Mesenchymal stem cell (in vitro differentiated cells and primary cell): ENCODE results near the gene FCRLB.
A peak's percentile ranks its signal among the peaks of the same experiment; 100 is the strongest.

Experiments
- DNase-seq: peaks from one replicate; pipeline ENCODE4 v3.0.0-alpha.2; 2013
- H2AFZ ChIP-seq: one replicate; pipeline ENCODE4 v1.6.1; 2013; ENCODE audit warnings: low read depth, mild to moderate bottlenecking, control low read depth, inconsistent platforms, low read length, moderate library complexity
- H2AK5ac ChIP-seq: 2 replicates; pipeline ENCODE4 v1.6.1; 2013; ENCODE audit warnings: low read length, moderate library complexity, mild to moderate bottlenecking, inconsistent platforms; ENCODE audit not compliant: severe bottlenecking
- H2BK120ac ChIP-seq: one replicate; pipeline ENCODE4 v1.6.1; 2013; ENCODE audit warnings: low read depth, mild to moderate bottlenecking, inconsistent platforms, low read length, moderate library complexity
- H2BK12ac ChIP-seq, 2 experiments: one replicate each; pipeline ENCODE4 v1.6.1; 2013; ENCODE audit warnings: inconsistent platforms in 2 of 2, low read length in 2 of 2, mild to moderate bottlenecking in 2 of 2, moderate library complexity in 2 of 2, control low read depth in 1 of 2
- H2BK15ac ChIP-seq: one replicate; pipeline ENCODE4 v1.6.1; 2013; ENCODE audit warnings: mild to moderate bottlenecking, low read depth, inconsistent platforms; ENCODE audit not compliant: poor library complexity, severe bottlenecking
- H2BK5ac ChIP-seq: 2 replicates; pipeline ENCODE4 v1.6.1; 2013; ENCODE audit warnings: low read depth, mild to moderate bottlenecking, low read length, control low read depth, inconsistent platforms; ENCODE audit not compliant: poor library complexity, severe bottlenecking
- H3K14ac ChIP-seq, 2 experiments: one replicate each; pipeline ENCODE4 v1.6.1; 2013; ENCODE audit warnings: inconsistent platforms in 2 of 2, low read length in 2 of 2, control low read depth in 1 of 2, mild to moderate bottlenecking in 1 of 2, moderate library complexity in 1 of 2
- H3K18ac ChIP-seq, 2 experiments: one replicate each; pipeline ENCODE4 v1.6.1; 2013; ENCODE audit warnings: inconsistent platforms in 2 of 2, low read length in 2 of 2, control low read depth in 1 of 2, low read depth in 1 of 2, mild to moderate bottlenecking in 1 of 2
- H3K23ac ChIP-seq, 2 experiments: one replicate each; pipeline ENCODE4 v1.6.1; 2013; ENCODE audit warnings: inconsistent platforms in 2 of 2, low read length in 2 of 2, mild to moderate bottlenecking in 2 of 2, moderate library complexity in 2 of 2, control low read depth in 1 of 2
- H3K27ac ChIP-seq: 2 replicates; pipeline ENCODE4 v1.5.1; 2013; ENCODE audit warnings: mild to moderate bottlenecking, moderate library complexity, low read length, control low read depth, inconsistent platforms; ENCODE audit not compliant: poor library complexity, severe bottlenecking
- H3K27me3 ChIP-seq, 2 experiments: 2 replicates each; pipeline versions ENCODE4 v1.6.1 to v1.7.0; 2013; ENCODE audit warnings: low read length in 2 of 2, mild to moderate bottlenecking in 2 of 2, moderate library complexity in 2 of 2, control low read depth in 1 of 2, inconsistent platforms in 1 of 2; ENCODE audit not compliant: control insufficient read depth in 1 of 2, insufficient read depth in 1 of 2
- H3K36me3 ChIP-seq, 2 experiments: 2 replicates each; pipeline versions ENCODE4 v1.6.1 to v1.7.0; 2013; ENCODE audit warnings: low read length in 2 of 2, control low read depth in 1 of 2, inconsistent platforms in 1 of 2, low read depth in 1 of 2, mild to moderate bottlenecking in 1 of 2; ENCODE audit not compliant: insufficient read depth in 2 of 2, control insufficient read depth in 1 of 2
- H3K4ac ChIP-seq, 2 experiments: one replicate each; pipeline ENCODE4 v1.6.1; 2013; ENCODE audit warnings: inconsistent platforms in 2 of 2, low read length in 2 of 2, mild to moderate bottlenecking in 2 of 2, moderate library complexity in 2 of 2, control low read depth in 1 of 2, low read depth in 1 of 2
- H3K4me1 ChIP-seq: 2 replicates; pipeline ENCODE4 v1.6.1; 2013; ENCODE audit warnings: low read depth, low read length, control low read depth; ENCODE audit not compliant: control insufficient read depth, insufficient read depth
- H3K4me2 ChIP-seq: 2 replicates; pipeline ENCODE4 v1.6.1; 2013; ENCODE audit warnings: low read length, mild to moderate bottlenecking, inconsistent platforms; ENCODE audit not compliant: poor library complexity, severe bottlenecking
- H3K4me3 ChIP-seq, 2 experiments: 2 replicates each; pipeline versions ENCODE4 v1.5.1 to v1.7.0; 2013; ENCODE audit warnings: low read length in 2 of 2, mild to moderate bottlenecking in 2 of 2, control low read depth in 1 of 2, low read depth in 1 of 2; ENCODE audit not compliant: insufficient read depth in 1 of 2
- H3K79me1 ChIP-seq: replicated peaks from 2 replicates; pipeline ENCODE4 v1.6.1; 2013; ENCODE audit warnings: mild to moderate bottlenecking, control low read depth, low read length, inconsistent platforms; ENCODE audit not compliant: poor library complexity, severe bottlenecking
- H3K9ac ChIP-seq: 2 replicates; pipeline ENCODE4 v1.7.0; 2013; ENCODE audit warnings: mild to moderate bottlenecking, low read length, moderate library complexity
- H3K9me3 ChIP-seq: 2 replicates; pipeline ENCODE4 v1.7.0; 2013; ENCODE audit warnings: mild to moderate bottlenecking, low read length; ENCODE audit not compliant: control insufficient read depth
- H4K8ac ChIP-seq: one replicate; pipeline ENCODE4 v1.6.1; 2013; ENCODE audit warnings: inconsistent platforms, mild to moderate bottlenecking, low read length, moderate library complexity
- H4K91ac ChIP-seq: one replicate; pipeline ENCODE4 v1.6.1; 2013; ENCODE audit warnings: mild to moderate bottlenecking, low read length, inconsistent platforms
- WGBS: methylation state at CpG from one replicate; pipeline ENCODE4 v1.1.7; 2013; ENCODE audit warnings: mixed read lengths; 5-methylcytosine and 5-hydroxymethylcytosine counted together

The FCRLB gene

GRCh38 chr1:161707503-161707902, 13.8 kb upstream of the FCRLB start:
- Histone ChIP-seq H2BK5ac (no peak overlapping the region), H2BK15ac (no peak overlapping the region), H3K27me3 (peaks cover 0 to 43% of the 10 kb centered on the region in 2 experiments), H4K8ac (no peak overlapping the region), H3K4me3 (no peak overlapping the region), H3K36me3 (no peaks in the 10 kb centered on the region), H3K4me1 (no peaks in the 10 kb centered on the region), H3K27ac (no peak overlapping the region), H2AFZ (no peak overlapping the region), H3K14ac (no peak overlapping the region), H3K4ac (peak overlapping the region in 1 of 2 experiments; percentile 53), H3K18ac (no peak overlapping the region), H3K79me1 (no peaks in the 10 kb centered on the region), H3K9me3 (no peaks in the 10 kb centered on the region), H3K9ac (peak overlapping the region; percentile 42), H2AK5ac (no peak overlapping the region), H3K23ac (no peak overlapping the region), H3K4me2 (no peak overlapping the region), H2BK12ac (no peak overlapping the region), H4K91ac (no peak overlapping the region), H2BK120ac (no peak overlapping the region)
- DNase-seq: no peak
- 95% methylated on average over 2 of the region's 2 CpGs for WGBS

DNA sequence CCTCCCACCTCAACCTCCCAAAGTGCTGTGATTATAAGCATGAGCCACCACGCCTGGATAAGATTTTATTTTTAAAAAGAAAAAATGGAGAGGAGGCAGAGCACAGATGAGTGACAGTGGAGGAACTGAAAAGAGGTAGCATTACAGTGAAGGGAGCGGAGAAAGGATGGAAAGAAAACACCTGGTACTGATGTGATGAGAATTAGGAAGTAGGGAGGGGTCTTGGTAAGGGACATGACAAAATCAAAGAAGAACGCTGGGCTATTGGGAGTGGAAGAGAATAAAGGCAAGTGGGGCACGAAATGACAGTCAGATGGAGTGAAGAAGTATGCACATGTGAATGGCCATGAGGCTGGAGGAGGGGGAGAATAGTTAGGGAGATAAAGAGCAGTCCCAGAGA, 12.0 kb upstream of the FCRLB start:
- Histone ChIP-seq H2AFZ (no peak overlapping the region), H4K8ac (no peak overlapping the region), H3K27me3 (peaks cover 0 to 53% of the 10 kb centered on the region in 2 experiments), H3K9me3 (no peaks in the 10 kb centered on the region), H3K14ac (no peak overlapping the region), H3K4me2 (no peak overlapping the region), H3K9ac (no peak overlapping the region), H3K79me1 (no peaks in the 10 kb centered on the region), H3K4ac (no peak overlapping the region), H3K4me1 (no peaks in the 10 kb centered on the region), H3K36me3 (no peaks in the 10 kb centered on the region), H2BK12ac (no peak overlapping the region), H3K27ac (no peak overlapping the region), H2BK120ac (no peak overlapping the region), H3K4me3 (no peak overlapping the region), H2BK5ac (no peak overlapping the region), H3K18ac (no peak overlapping the region), H2BK15ac (no peak overlapping the region), H4K91ac (no peak overlapping the region), H3K23ac (no peak overlapping the region), H2AK5ac (no peak overlapping the region)
- 76% methylated on average over 4 of the region's 4 CpGs for WGBS
- no peak for DNase-seq

GRCh38 chr1:161710560-161710959, 10.8 kb upstream of the FCRLB start:
- no peak overlapping the region for H2AFZ ChIP-seq
- H3K9me3 ChIP-seq: no peaks in the 10 kb centered on the region
- H3K4me1 ChIP-seq: no peaks in the 10 kb centered on the region
- H2BK15ac ChIP-seq: no peak overlapping the region
- no peaks in the 10 kb centered on the region for H3K36me3 ChIP-seq
- H3K23ac ChIP-seq: no peak overlapping the region
- H2BK5ac ChIP-seq: no peak overlapping the region
- DNase-seq: no peak
- no peak overlapping the region for H2BK120ac ChIP-seq
- peaks cover 0 to 59% of the 10 kb centered on the region in 2 experiments for H3K27me3 ChIP-seq
- no peak overlapping the region for H4K8ac ChIP-seq
- H2BK12ac ChIP-seq: no peak overlapping the region
- H3K4me2 ChIP-seq: no peak overlapping the region
- H3K18ac ChIP-seq: no peak overlapping the region
- H3K4ac ChIP-seq: no peak overlapping the region
- H3K4me3 ChIP-seq: no peak overlapping the region
- no peaks in the 10 kb centered on the region for H3K79me1 ChIP-seq
- H3K14ac ChIP-seq: no peak overlapping the region
- no peak overlapping the region for H4K91ac ChIP-seq
- H3K27ac ChIP-seq: no peak overlapping the region
- WGBS: 93% methylated on average over 4 of the region's 4 CpGs
- H3K9ac ChIP-seq: no peak overlapping the region
- H2AK5ac ChIP-seq: no peak overlapping the region

- H3K27ac ChIP-seq: no peak overlapping the region
- H2BK5ac ChIP-seq: no peak overlapping the region
- no peak overlapping the region for H2BK120ac ChIP-seq
- H3K4me1 ChIP-seq: no peaks in the 10 kb centered on the region
- H3K14ac ChIP-seq: no peak overlapping the region
- H4K8ac ChIP-seq: no peak overlapping the region
- H3K4ac ChIP-seq: no peak overlapping the region
- H3K18ac ChIP-seq: no peak overlapping the region
- H3K27me3 ChIP-seq: peaks cover 0 to 47% of the 10 kb centered on the region in 2 experiments
- no peak overlapping the region for H3K9ac ChIP-seq
- no peak overlapping the region for H3K4me3 ChIP-seq
- no peak overlapping the region for H2AK5ac ChIP-seq
- H3K4me2 ChIP-seq: no peak overlapping the region
- no peaks in the 10 kb centered on the region for H3K9me3 ChIP-seq
- WGBS: 81% methylated on average over 8 of the region's 8 CpGs
- H3K36me3 ChIP-seq: no peaks in the 10 kb centered on the region
- no peak overlapping the region for H2AFZ ChIP-seq
- H2BK15ac ChIP-seq: no peak overlapping the region
- no peak overlapping the region for H4K91ac ChIP-seq
- no peak overlapping the region for H3K23ac ChIP-seq
- no peak overlapping the region for H2BK12ac ChIP-seq
- no peak for DNase-seq
- no peaks in the 10 kb centered on the region for H3K79me1 ChIP-seq
These were observed 2.6 kb upstream of the FCRLB start for GRCh38 chr1:161718559-161719324.
